ENCODE results near the gene C17orf100.

Gene C17orf100

GRCh38 chr17:6636105-6636504, 15.5 kb upstream of the C17orf100 start:
- no peak for ATAC-seq (replicated peaks; ENCODE audit: extremely low read depth, poor library complexity, severe bottlenecking)
- H3K27ac Mint-ChIP-seq (ENCODE audit: low read depth) = no peak overlapping the region
- H3K36me3 Mint-ChIP-seq (ENCODE audit: insufficient read depth) = peaks cover 30% of the 10 kb centered on the region
- DNase-seq (ENCODE audit: low spot score in 2 of 2) = no peak
- H3K9me3 Mint-ChIP-seq = no peaks in the 10 kb centered on the region
- H3K27me3 Mint-ChIP-seq = no peaks in the 10 kb centered on the region
- peaks cover 48% of the 10 kb centered on the region for H3K4me1 Mint-ChIP-seq
- H3K4me3 Mint-ChIP-seq = no peak overlapping the region

GRCh38 chr17:6636616-6637457, 14.7 kb upstream of the C17orf100 start:
- Mint-ChIP-seq H3K27ac (ENCODE audit: low read depth) (peak overlapping the region; percentile 47), H3K4me1 (peaks cover 50% of the 10 kb centered on the region), H3K27me3 (no peaks in the 10 kb centered on the region), H3K36me3 (ENCODE audit: insufficient read depth) (peaks cover 33% of the 10 kb centered on the region), H3K9me3 (no peaks in the 10 kb centered on the region), H3K4me3 (no peak overlapping the region)
- no peak for DNase-seq (ENCODE audit: low spot score in 2 of 2)
- no peak for ATAC-seq (replicated peaks; ENCODE audit: extremely low read depth, poor library complexity, severe bottlenecking)

- H3K27me3 Mint-ChIP-seq = no peaks in the 10 kb centered on the region
- DNase-seq (ENCODE audit: low spot score in 2 of 2) (no peak), ATAC-seq (replicated peaks; ENCODE audit: extremely low read depth, poor library complexity, severe bottlenecking) (no peak)
- H3K4me3 Mint-ChIP-seq = no peak overlapping the region
- no peaks in the 10 kb centered on the region for H3K9me3 Mint-ChIP-seq
- peaks cover 52% of the 10 kb centered on the region for H3K4me1 Mint-ChIP-seq
- H3K27ac Mint-ChIP-seq (ENCODE audit: low read depth) = no peak overlapping the region
- peaks cover 31% of the 10 kb centered on the region for H3K36me3 Mint-ChIP-seq (ENCODE audit: insufficient read depth)
Observed at GRCh38 chr17:6637458-6637840, 14.1 kb upstream of the C17orf100 start.

GRCh38 chr17:6638046-6638908, 13.3 kb upstream of the C17orf100 start:
- peak overlapping the region; percentile 94 for H3K27ac Mint-ChIP-seq (ENCODE audit: low read depth)
- peaks cover 56% of the 10 kb centered on the region for H3K4me1 Mint-ChIP-seq
- DNase-seq (ENCODE audit: low spot score in 2 of 2) (no peak), ATAC-seq (replicated peaks; ENCODE audit: extremely low read depth, poor library complexity, severe bottlenecking) (no peak)
- H3K4me3 Mint-ChIP-seq = peak overlapping the region; percentile 95
- H3K9me3 Mint-ChIP-seq = no peaks in the 10 kb centered on the region
- H3K36me3 Mint-ChIP-seq (ENCODE audit: insufficient read depth) = peaks cover 32% of the 10 kb centered on the region
- H3K27me3 Mint-ChIP-seq = no peaks in the 10 kb centered on the region

GRCh38 chr17:6639014-6639585, 12.5 kb upstream of the C17orf100 start:
- no peak for ATAC-seq (replicated peaks; ENCODE audit: extremely low read depth, poor library complexity, severe bottlenecking)
- Mint-ChIP-seq H3K36me3 (ENCODE audit: insufficient read depth) (peaks cover 30% of the 10 kb centered on the region), H3K27ac (ENCODE audit: low read depth) (peak overlapping the region; percentile 94), H3K9me3 (no peaks in the 10 kb centered on the region), H3K27me3 (no peaks in the 10 kb centered on the region), H3K4me1 (peaks cover 59% of the 10 kb centered on the region), H3K4me3 (peak overlapping the region; percentile 95)
- DNase-seq (ENCODE audit: low spot score in 2 of 2) = no peak

GRCh38 chr17:6639586-6640535, 11.7 kb upstream of the C17orf100 start:
- H3K36me3 Mint-ChIP-seq (ENCODE audit: insufficient read depth) = peaks cover 30% of the 10 kb centered on the region
- H3K4me1 Mint-ChIP-seq = peaks cover 66% of the 10 kb centered on the region
- no peak for DNase-seq (ENCODE audit: low spot score in 2 of 2)
- peak overlapping the region; percentile 95 for H3K4me3 Mint-ChIP-seq
- H3K27me3 Mint-ChIP-seq = no peaks in the 10 kb centered on the region
- H3K27ac Mint-ChIP-seq (ENCODE audit: low read depth) = peak overlapping the region; percentile 94
- peak; percentile 26 for ATAC-seq (replicated peaks; ENCODE audit: extremely low read depth, poor library complexity, severe bottlenecking)
- H3K9me3 Mint-ChIP-seq = no peaks in the 10 kb centered on the region

GRCh38 chr17:6640536-6641246, 10.9 kb upstream of the C17orf100 start, which contains the start of the genes KIAA0753 and TXNDC17:
TSS of gene KIAA0753 (minus strand) at chr17:6640711. CDS start at chr17:6635103, 5,608 bp downstream.
TSS of gene TXNDC17 (plus strand) at chr17:6641060. CDS start at chr17:6641083, 23 bp downstream.
- Mint-ChIP-seq H3K9me3 (no peaks in the 10 kb centered on the region), H3K4me3 (peak within 1 kb of the TSS; percentile 95), H3K27ac (ENCODE audit: low read depth) (peak within 1 kb of the TSS; percentile 94), H3K36me3 (ENCODE audit: insufficient read depth) (peaks cover 33% of the 10 kb centered on the region), H3K27me3 (no peaks in the 10 kb centered on the region), H3K4me1 (peaks cover 72% of the 10 kb centered on the region)
- DNase-seq (ENCODE audit: low spot score in 2 of 2) (peak; percentile 86), ATAC-seq (replicated peaks; ENCODE audit: extremely low read depth, poor library complexity, severe bottlenecking) (peak; percentile 84)

- ATAC-seq (replicated peaks; ENCODE audit: extremely low read depth, poor library complexity, severe bottlenecking) = no peak
- H3K4me1 Mint-ChIP-seq = peaks cover 77% of the 10 kb centered on the region
- DNase-seq (ENCODE audit: low spot score in 2 of 2) = no peak
- peak overlapping the region; percentile 95 for H3K4me3 Mint-ChIP-seq
- H3K27me3 Mint-ChIP-seq = no peaks in the 10 kb centered on the region
- H3K36me3 Mint-ChIP-seq (ENCODE audit: insufficient read depth) = peaks cover 33% of the 10 kb centered on the region
- no peaks in the 10 kb centered on the region for H3K9me3 Mint-ChIP-seq
- peak overlapping the region; percentile 94 for H3K27ac Mint-ChIP-seq (ENCODE audit: low read depth)
Observed at GRCh38 chr17:6641247-6641863, 10.2 kb upstream of the C17orf100 start.

- no peaks in the 10 kb centered on the region for H3K9me3 Mint-ChIP-seq
- H3K4me3 Mint-ChIP-seq = no peak overlapping the region
- H3K27me3 Mint-ChIP-seq = no peaks in the 10 kb centered on the region
- H3K4me1 Mint-ChIP-seq = peaks cover 71% of the 10 kb centered on the region
- ATAC-seq (replicated peaks; ENCODE audit: extremely low read depth, poor library complexity, severe bottlenecking) (no peak), DNase-seq (ENCODE audit: low spot score in 2 of 2) (no peak)
- H3K36me3 Mint-ChIP-seq (ENCODE audit: insufficient read depth) = peaks cover 38% of the 10 kb centered on the region
- H3K27ac Mint-ChIP-seq (ENCODE audit: low read depth) = peak overlapping the region; percentile 69
Observed at GRCh38 chr17:6642592-6642991, 9.0 kb upstream of the C17orf100 start.

- H3K4me1 Mint-ChIP-seq = peaks cover 61% of the 10 kb centered on the region
- H3K36me3 Mint-ChIP-seq (ENCODE audit: insufficient read depth) = peaks cover 42% of the 10 kb centered on the region
- H3K27ac Mint-ChIP-seq (ENCODE audit: low read depth) = no peak overlapping the region
- no peak overlapping the region for H3K4me3 Mint-ChIP-seq
- no peaks in the 10 kb centered on the region for H3K9me3 Mint-ChIP-seq
- ATAC-seq (replicated peaks; ENCODE audit: extremely low read depth, poor library complexity, severe bottlenecking) = no peak
- no peaks in the 10 kb centered on the region for H3K27me3 Mint-ChIP-seq
- DNase-seq (ENCODE audit: low spot score in 2 of 2) = no peak
Observed at GRCh38 chr17:6643451-6644125, 8.0 kb upstream of the C17orf100 start.
